Vagina (tissue), 2 donors: ENCODE results near the gene TSPEAR. TPM values are rescaled to one million over a fixed set of nuclear protein-coding genes. Genes with fewer than 3 reads are reported as not detected.

ENCODE experiments used
- DNase-seq, 2 donors: peaks; one replicate each; pipeline ENCODE4 v3.0.0-alpha.2; 2017; ENCODE audit errors: extremely low spot score in 2 of 2
- H3K27ac ChIP-seq: fragments of 200-600 bp; sonication (generic); one replicate; pipeline ENCODE4 v1.5.1; 2019
- H3K27me3 ChIP-seq: fragments of 200-600 bp; sonication (generic); one replicate; pipeline ENCODE4 v1.5.1; 2019
- H3K36me3 ChIP-seq, 2 donors: fragments of 200-600 bp; sonication (generic); one replicate each; pipeline ENCODE4 v1.5.1; 2017 to 2019
- H3K4me1 ChIP-seq: fragments of 200-600 bp; sonication (generic); one replicate; pipeline ENCODE4 v1.5.1; 2019
- H3K4me3 ChIP-seq, 2 donors: fragments of 200-600 bp; sonication (generic); 1 replicate in 1 of 2; 2 replicates in 1 of 2; pipeline ENCODE4 v1.5.1; 2016 to 2019
- H3K9me3 ChIP-seq: fragments of 200-600 bp; sonication (generic); one replicate; pipeline ENCODE4 v1.5.1; 2019
- POLR2A ChIP-seq, 2 donors: fragments of 450-650 bp; IDR thresholded peaks; one replicate each; pipeline ENCODE4 v1.6.1; 2017; ENCODE audit warnings: antibody characterized with exemption in 2 of 2, mild to moderate bottlenecking in 2 of 2, moderate library complexity in 2 of 2
- POLR2AphosphoS5 ChIP-seq, 2 donors: sonication (generic); formaldehyde crosslinking; IDR thresholded peaks; one replicate each; pipeline ENCODE4 v1.9.0; 2017; ENCODE audit warnings: antibody characterized with exemption in 2 of 2, mild to moderate bottlenecking in 2 of 2, low read depth in 1 of 2; ENCODE audit not compliant: insufficient read depth in 1 of 2
- intact Hi-C: fragments of 100-400 bp; cut with DNase I; formaldehyde crosslinking; loops from one replicate; pipeline ENCODE4 v1.15.1; 2023
- total RNA-seq: library from RNA; depleted of rRNA; stranded (reverse); fragments of >200 nt; gene quantifications from one replicate; pipeline ENCODE4 v1.2.3, GENCODE V29; 2016
- TF ChIP-seq, protein P1 (sequence below), 3 experiments: fragments of 450-650 bp in 2 of 3; fragments of 200-600 bp in 1 of 3; sonication (generic) in 1 of 3; IDR thresholded peaks; one replicate each; pipeline ENCODE4 v1.5.1; 2017 to 2019; ENCODE audit warnings: antibody characterized with exemption in 3 of 3, mild to moderate bottlenecking in 2 of 3, moderate library complexity in 2 of 3

TSPEAR gene
- total RNA-seq, 1 donor from 2014 or later: not detected

- Histone ChIP-seq H3K4me3 (no peak overlapping the region), H3K9me3 (no peaks in the 10 kb centered on the region), H3K36me3 (no peaks in the 10 kb centered on the region), H3K27me3 (no peaks in the 10 kb centered on the region), H3K4me1 (no peaks in the 10 kb centered on the region), H3K27ac (no peak overlapping the region)
- no peak for DNase-seq
- TF ChIP-seq POLR2AphosphoS5 (IDR thresholded peaks at IDR 0.05; ENCODE audit: insufficient read depth in 1 of 2, low read depth in 1 of 2): no peak
- no peak for TF ChIP-seq POLR2A (IDR thresholded peaks at IDR 0.05)
- TF ChIP-seq, protein P1, sequence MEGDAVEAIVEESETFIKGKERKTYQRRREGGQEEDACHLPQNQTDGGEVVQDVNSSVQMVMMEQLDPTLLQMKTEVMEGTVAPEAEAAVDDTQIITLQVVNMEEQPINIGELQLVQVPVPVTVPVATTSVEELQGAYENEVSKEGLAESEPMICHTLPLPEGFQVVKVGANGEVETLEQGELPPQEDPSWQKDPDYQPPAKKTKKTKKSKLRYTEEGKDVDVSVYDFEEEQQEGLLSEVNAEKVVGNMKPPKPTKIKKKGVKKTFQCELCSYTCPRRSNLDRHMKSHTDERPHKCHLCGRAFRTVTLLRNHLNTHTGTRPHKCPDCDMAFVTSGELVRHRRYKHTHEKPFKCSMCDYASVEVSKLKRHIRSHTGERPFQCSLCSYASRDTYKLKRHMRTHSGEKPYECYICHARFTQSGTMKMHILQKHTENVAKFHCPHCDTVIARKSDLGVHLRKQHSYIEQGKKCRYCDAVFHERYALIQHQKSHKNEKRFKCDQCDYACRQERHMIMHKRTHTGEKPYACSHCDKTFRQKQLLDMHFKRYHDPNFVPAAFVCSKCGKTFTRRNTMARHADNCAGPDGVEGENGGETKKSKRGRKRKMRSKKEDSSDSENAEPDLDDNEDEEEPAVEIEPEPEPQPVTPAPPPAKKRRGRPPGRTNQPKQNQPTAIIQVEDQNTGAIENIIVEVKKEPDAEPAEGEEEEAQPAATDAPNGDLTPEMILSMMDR (IDR thresholded peaks at IDR 0.05): no peak
- intact Hi-C loops: no loop called here
Observed at GRCh38 chr21:44524414-44525371, 186.7 kb downstream of the TSPEAR start.

DNA sequence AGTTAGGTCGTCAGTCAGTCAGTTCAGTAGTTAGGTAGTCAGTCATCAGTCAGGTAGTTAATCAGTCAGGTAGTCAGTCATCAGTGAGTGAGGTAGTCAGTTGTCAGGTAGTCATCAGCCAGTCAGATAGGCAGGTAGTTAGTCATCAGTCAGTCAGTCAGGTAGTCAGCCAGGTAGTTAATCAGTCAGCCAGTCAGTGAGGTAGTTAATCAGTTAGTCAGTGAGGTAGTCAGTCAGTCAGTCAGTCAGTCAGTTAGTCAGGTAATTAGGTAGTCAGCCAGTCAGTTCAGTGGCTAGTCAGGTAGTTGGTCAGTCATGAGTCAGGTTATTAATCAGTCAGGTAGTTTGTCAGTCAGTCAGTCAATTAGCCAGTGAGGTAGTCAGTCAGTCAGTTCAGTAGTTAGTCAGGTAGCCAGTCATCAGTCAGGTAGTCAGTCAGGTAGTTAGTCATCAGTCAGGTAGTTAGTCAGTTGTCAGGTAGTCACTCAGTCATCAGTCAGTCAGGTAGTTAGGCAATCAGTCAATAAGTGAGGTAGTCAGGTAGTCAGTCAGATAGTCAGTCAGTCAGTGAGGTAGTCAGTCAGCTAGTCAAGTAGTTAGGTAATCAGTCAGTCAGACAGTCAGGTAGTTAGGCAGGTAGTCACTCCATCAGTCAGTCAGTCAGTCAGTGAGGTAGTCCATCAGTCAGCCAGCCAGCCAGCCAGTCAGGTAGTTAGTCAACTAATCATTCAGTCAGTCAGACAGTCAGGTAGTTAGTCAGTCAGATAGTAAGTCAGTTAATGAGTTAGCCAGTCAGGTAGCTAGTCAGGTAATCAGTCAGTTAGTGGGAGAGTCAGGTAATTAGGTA is 187.6 kb downstream of the TSPEAR start:
- TF ChIP-seq POLR2A (IDR thresholded peaks at IDR 0.05) (no peak), POLR2AphosphoS5 (IDR thresholded peaks at IDR 0.05; ENCODE audit: insufficient read depth in 1 of 2, low read depth in 1 of 2) (no peak)
- TF ChIP-seq, protein P1 (IDR thresholded peaks at IDR 0.05): no peak
- Histone ChIP-seq H3K36me3 (no peaks in the 10 kb centered on the region), H3K4me1 (no peaks in the 10 kb centered on the region), H3K4me3 (no peak overlapping the region), H3K9me3 (no peaks in the 10 kb centered on the region), H3K27ac (no peak overlapping the region), H3K27me3 (no peaks in the 10 kb centered on the region)
- DNase-seq: no peak
- intact Hi-C loops: no loop called here

DNA sequence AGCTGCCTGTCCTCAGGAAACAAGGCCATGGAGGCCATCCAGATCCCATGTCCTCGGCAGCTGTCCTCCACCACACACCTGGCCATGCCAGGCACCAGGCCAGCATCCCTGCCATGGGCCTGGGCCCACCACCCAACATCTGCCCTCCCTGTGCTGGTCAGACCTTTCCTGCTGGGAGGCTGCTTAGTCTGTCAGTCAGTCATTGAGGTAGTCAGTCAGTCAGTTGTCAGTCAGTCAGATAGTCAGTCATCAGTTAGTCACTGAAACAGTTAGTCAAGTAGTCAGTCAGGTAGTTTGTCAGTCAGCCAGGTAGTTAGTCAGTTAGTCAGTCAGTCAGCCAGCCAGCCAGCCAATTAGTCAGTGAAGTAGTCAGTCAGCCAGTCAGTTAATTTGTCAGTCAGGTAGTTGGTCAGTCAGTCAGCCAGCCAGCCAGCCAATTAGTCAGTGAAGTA is 188.6 kb downstream of the TSPEAR start:
- H3K27ac ChIP-seq: no peak overlapping the region
- DNase-seq: no peak
- TF ChIP-seq POLR2A (IDR thresholded peaks at IDR 0.05) (no peak), POLR2AphosphoS5 (IDR thresholded peaks at IDR 0.05; ENCODE audit: insufficient read depth in 1 of 2, low read depth in 1 of 2) (no peak)
- TF ChIP-seq, protein P1 (IDR thresholded peaks at IDR 0.05): no peak
- H3K9me3 ChIP-seq: no peaks in the 10 kb centered on the region
- intact Hi-C loops: no loop called here
- no peaks in the 10 kb centered on the region for H3K36me3 ChIP-seq
- no peaks in the 10 kb centered on the region for H3K27me3 ChIP-seq
- no peaks in the 10 kb centered on the region for H3K4me1 ChIP-seq
- H3K4me3 ChIP-seq: no peak overlapping the region

GRCh38 chr21:44521928-44522752 is 189.2 kb downstream of the TSPEAR start:
- H3K27ac ChIP-seq: no peak overlapping the region
- intact Hi-C loops: no loop called here
- TF ChIP-seq, protein P1 (IDR thresholded peaks at IDR 0.05): no peak
- TF ChIP-seq POLR2A (IDR thresholded peaks at IDR 0.05): no peak
- H3K36me3 ChIP-seq: no peaks in the 10 kb centered on the region
- H3K9me3 ChIP-seq: no peaks in the 10 kb centered on the region
- no peak for DNase-seq
- no peaks in the 10 kb centered on the region for H3K27me3 ChIP-seq
- H3K4me3 ChIP-seq: no peak overlapping the region
- no peaks in the 10 kb centered on the region for H3K4me1 ChIP-seq
